K562 (cell line): ENCODE results near the gene SNX27. TPM values are rescaled to one million over a fixed set of nuclear protein-coding genes. Genes with fewer than 3 reads are reported as not detected.

Experiments used
- BMI1 ChIP-seq: fragments of 150-350 bp; IDR thresholded peaks from 2 replicates; pipeline ENCODE4 v1.6.1; 2014; ENCODE audit warnings: low read length
- CBX8 ChIP-seq: fragments of 200-600 bp; sonication (generic); IDR thresholded peaks from 2 replicates; pipeline ENCODE4 v1.6.1; 2012; ENCODE audit warnings: borderline replicate concordance, mixed run types, low read depth, mild to moderate bottlenecking, moderate library complexity, mixed read lengths, low read length, control low read depth, inconsistent platforms; ENCODE audit not compliant: poor library complexity, severe bottlenecking; ENCODE audit errors: extremely low read depth
- PHF8 ChIP-seq: fragments of 200-600 bp; sonication (generic); IDR thresholded peaks from 2 replicates; pipeline ENCODE4 v1.6.1; 2012; ENCODE audit warnings: mixed run types, mild to moderate bottlenecking, inconsistent platforms, low read length, moderate library complexity, borderline replicate concordance
- PPARD ChIP-seq: fragments of 250-450 bp; sonication (Bioruptor Pico); IDR thresholded peaks from 2 replicates; pipeline ENCODE4 v1.8.0; 2022; ENCODE audit warnings: inconsistent platforms, mild to moderate bottlenecking, moderate library complexity
- RERE ChIP-seq: sonication (generic); formaldehyde crosslinking; IDR thresholded peaks from 2 replicates; pipeline ENCODE4 v1.8.0; 2023; ENCODE audit warnings: missing genetic modification reagents, mild to moderate bottlenecking, borderline replicate concordance
- SRSF1 ChIP-seq: fragments of 200-400 bp; formaldehyde crosslinking; IDR thresholded peaks from 2 replicates; pipeline ENCODE4 v1.6.1; 2017; ENCODE audit warnings: mild to moderate bottlenecking, low read depth, low read length, moderate library complexity
- TEAD2 ChIP-seq: fragments of 450-650 bp; IDR thresholded peaks from 2 replicates; pipeline ENCODE4 v1.6.1; 2016; ENCODE audit warnings: missing genetic modification characterization, control low read depth, missing compliant biosample characterization
- ZNF436 ChIP-seq: fragments of 250-450, 450-650 bp; sonication (Bioruptor Pico); formaldehyde crosslinking; IDR thresholded peaks from 2 replicates; pipeline ENCODE4 v1.7.0; 2020; ENCODE audit warnings: mild to moderate bottlenecking
- ZNF583 ChIP-seq: fragments of 250-450 bp; sonication (Bioruptor Pico); IDR thresholded peaks from 2 replicates; pipeline ENCODE4 v1.4.0; 2020
- polyA plus RNA-seq, 8 experiments: library from polyadenylated mRNA; depleted of rRNA in 4 of 8; stranded (reverse) in 5 of 8; unstranded in 3 of 8; fragments of >200 nt; fragmentation: Nextera tagmentation in 2 of 8; fragmentation: Illumina TruSeq in 1 of 8; extraction: Ambion mirVana in 2 of 8; extraction: Trizol in 1 of 8; gene quantifications; 2 replicates each; pipeline versions ENCODE4 v1.2.1 to v1.2.3, GENCODE V29; 2011 to 2014; ENCODE audit warnings: inconsistent platforms in 1 of 8, missing spikeins in 1 of 8
- total RNA-seq, 7 experiments: library from RNA; depleted of rRNA in 6 of 7; stranded (reverse); fragments of >200 nt in 6 of 7; fragmentation: Illumina TruSeq in 2 of 7; extraction: Trizol in 2 of 7; gene quantifications; 2 replicates each; pipeline versions ENCODE4 v1.2.1 to v1.2.3, GENCODE V29; 2011 to 2021; ENCODE audit warnings: low replicate concordance in 1 of 7

Gene SNX27
- total and polyA plus RNA-seq, 9 of the 15 experiments (the other 6 are each of a cell fraction or from before 2014, with no cell fraction given), result 4.5 to 18.7 (median 10.1) TPM

GRCh38 chr1:151621351-151621750 is 9.5 kb downstream of the SNX27 start (continued):
- no peak for TF ChIP-seq RERE (CRISPR knock-in tag)
- TF ChIP-seq ZNF583, result no peak
- TF ChIP-seq PPARD (CRISPR knock-in tag), result no peak
- TF ChIP-seq PHF8, result no peak
- no peak for TF ChIP-seq BMI1
- no peak for TF ChIP-seq TEAD2 (tag)
- TF ChIP-seq ZNF436 (CRISPR knock-in tag), result no peak
- TF ChIP-seq SRSF1, result no peak
- no peak for TF ChIP-seq CBX8
